ENCODE data around the gene DGAT2L6.
"Not testable (repeated sequence)": the region's sequence is repeated elsewhere in the genome, so short reads cannot be mapped to it uniquely, and the experiment has no call there.

The DGAT2L6 gene

DNA sequence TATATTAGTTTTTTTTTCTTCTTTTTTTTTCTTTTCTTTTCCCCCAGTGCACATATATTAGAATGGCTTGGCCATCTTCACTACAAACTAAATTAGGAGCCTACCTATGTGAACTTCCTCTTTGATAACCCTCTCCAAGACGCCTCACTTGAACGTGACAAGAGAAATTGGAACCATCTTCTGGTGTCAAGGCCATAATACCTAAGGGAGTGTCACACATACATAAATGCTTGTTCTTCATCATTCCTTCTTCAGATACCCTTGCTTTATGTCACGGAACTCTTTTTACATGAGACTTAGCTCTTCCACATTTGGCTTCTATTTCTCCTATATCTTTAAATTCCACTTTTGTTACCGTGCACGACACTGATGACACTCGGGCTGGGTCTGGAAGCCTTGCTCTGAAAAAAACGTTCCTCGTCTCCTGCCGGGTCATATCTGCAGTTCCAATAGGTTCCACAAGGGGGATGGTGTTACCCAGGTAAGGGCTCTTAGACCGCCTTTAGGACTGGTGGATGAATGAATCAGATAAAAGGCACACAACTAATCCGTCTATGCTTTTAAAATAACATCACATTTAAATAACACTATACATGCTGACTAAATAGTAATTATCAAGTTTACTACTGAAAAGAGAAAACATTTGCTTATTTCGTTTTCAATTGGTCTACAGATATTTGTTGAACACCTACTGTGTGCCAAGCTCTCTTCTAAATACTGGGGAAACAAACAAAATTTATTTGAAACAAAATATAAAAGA lies 19.9 kb downstream of the DGAT2L6 start:
- TF ChIP-seq ZFX (IDR thresholded peaks at IDR 0.05) = no peak
- TF ChIP-seq, protein P1, sequence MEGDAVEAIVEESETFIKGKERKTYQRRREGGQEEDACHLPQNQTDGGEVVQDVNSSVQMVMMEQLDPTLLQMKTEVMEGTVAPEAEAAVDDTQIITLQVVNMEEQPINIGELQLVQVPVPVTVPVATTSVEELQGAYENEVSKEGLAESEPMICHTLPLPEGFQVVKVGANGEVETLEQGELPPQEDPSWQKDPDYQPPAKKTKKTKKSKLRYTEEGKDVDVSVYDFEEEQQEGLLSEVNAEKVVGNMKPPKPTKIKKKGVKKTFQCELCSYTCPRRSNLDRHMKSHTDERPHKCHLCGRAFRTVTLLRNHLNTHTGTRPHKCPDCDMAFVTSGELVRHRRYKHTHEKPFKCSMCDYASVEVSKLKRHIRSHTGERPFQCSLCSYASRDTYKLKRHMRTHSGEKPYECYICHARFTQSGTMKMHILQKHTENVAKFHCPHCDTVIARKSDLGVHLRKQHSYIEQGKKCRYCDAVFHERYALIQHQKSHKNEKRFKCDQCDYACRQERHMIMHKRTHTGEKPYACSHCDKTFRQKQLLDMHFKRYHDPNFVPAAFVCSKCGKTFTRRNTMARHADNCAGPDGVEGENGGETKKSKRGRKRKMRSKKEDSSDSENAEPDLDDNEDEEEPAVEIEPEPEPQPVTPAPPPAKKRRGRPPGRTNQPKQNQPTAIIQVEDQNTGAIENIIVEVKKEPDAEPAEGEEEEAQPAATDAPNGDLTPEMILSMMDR (conservative IDR thresholded peaks at IDR 0.05) = peak; percentile 82
- no peak overlapping the region for H3K27ac ChIP-seq

DNA sequence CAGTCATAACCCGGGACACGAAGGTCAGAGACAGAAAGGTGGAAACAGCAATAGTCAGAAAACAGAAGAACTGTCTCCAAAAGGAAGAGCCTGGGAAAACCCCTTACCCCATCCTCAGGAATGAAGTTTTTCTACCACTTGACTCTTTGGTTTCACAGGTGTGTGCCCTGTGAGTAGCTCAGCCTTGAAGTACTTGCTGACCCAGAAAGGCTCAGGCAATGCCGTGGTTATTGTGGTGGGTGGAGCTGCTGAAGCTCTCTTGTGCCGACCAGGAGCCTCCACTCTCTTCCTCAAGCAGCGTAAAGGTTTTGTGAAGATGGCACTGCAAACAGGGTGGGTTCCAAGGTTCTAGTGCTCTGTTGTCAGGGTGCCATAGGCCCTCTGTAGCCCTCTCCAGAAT lies 24.4 kb downstream of the DGAT2L6 start:
- TF ChIP-seq, protein P1 (conservative IDR thresholded peaks at IDR 0.05) = no peak
- no peak for TF ChIP-seq ZFX (IDR thresholded peaks at IDR 0.05)
- no peak overlapping the region for H3K27ac ChIP-seq

GRCh38 chrX:70208479-70208878 lies 31.2 kb downstream of the DGAT2L6 start:
- TF ChIP-seq, protein P1 (conservative IDR thresholded peaks at IDR 0.05) = no peak
- TF ChIP-seq ZFX (IDR thresholded peaks at IDR 0.05) = no peak
- H3K27ac ChIP-seq = no peak overlapping the region

DNA sequence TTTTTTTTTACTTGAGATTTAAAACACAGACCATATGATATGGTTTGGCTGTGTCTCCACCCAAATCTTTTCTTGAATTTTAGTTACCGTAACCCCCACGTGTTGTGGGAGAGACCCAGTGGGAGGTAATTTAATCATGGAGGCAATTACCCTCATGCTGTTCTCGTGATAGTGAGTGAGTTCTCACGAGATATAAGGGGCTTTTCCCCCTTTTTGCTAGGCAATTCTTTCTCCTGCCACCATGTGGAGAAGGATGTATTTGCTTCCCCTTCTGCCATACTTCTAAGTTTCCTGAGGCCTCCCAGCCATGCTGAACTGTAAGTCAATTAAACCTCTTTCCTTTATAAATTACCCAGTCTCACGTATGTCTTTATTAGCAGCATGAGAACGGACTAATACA lies 32.3 kb downstream of the DGAT2L6 start:
- not testable (repeated sequence) for H3K27ac ChIP-seq

GRCh38 chrX:70219938-70220764 lies 42.9 kb downstream of the DGAT2L6 start:
- H3K27ac ChIP-seq = peak overlapping the region; percentile 65
- TF ChIP-seq, protein P1 (conservative IDR thresholded peaks at IDR 0.05) = no peak
- no peak for TF ChIP-seq ZFX (IDR thresholded peaks at IDR 0.05)

DNA sequence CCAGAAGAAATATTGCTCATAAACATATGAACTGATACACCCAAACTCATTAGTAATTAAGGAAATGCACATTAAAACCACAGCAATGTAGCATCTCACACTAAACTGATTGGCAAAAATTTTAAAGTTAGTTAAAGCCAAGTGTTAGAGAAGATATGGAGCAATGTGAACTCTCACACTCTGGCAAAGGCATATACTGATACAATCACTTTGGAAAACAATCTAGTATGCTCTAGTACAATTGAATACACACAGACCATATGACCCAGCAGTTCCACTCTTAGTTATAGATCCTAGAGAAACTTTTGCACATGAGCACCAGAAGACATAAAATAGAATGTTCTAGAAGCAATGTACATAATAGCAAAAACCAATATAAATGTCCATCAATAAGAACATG lies 48.8 kb downstream of the DGAT2L6 start:
- no peak for TF ChIP-seq ZFX (IDR thresholded peaks at IDR 0.05)
- TF ChIP-seq, protein P1 (conservative IDR thresholded peaks at IDR 0.05) = no peak
- H3K27ac ChIP-seq = no peak overlapping the region

- H3K27ac ChIP-seq = no peak overlapping the region
- TF ChIP-seq, protein P1 (conservative IDR thresholded peaks at IDR 0.05) = no peak
- TF ChIP-seq ZFX (IDR thresholded peaks at IDR 0.05) = no peak
Observed at GRCh38 chrX:70226687-70227086, 49.4 kb downstream of the DGAT2L6 start.

All from C4-2B (cell line).